ENCODE data around the gene DDX60. TPM values are rescaled to one million over a fixed set of nuclear protein-coding genes. Genes with fewer than 3 reads are reported as not detected.

Gene DDX60
- total and polyA plus RNA-seq, 3 donors from 2014 or later = 5.3 to 26.5 (median 22.2) TPM

DNA sequence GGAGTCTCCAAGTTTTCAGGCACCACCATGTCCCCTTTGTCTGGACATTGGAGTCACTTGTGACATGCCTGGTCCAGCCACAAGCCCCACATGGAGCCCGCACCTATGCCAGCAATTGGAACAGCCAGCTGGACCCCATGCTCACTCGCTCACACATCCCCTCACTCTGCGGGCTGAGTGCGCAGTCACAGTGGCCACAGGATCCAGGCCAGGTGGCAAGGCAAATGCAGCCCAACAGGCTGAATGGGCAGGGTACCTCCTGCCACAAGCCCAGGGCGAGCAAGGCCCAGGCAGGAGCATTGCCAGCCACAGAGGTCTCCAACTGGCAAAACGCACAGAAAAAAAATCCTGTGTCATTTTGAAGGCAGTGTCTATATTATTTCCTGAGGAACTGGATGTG lies 144.2 kb downstream of the DDX60 start:
- H3K9me3 ChIP-seq = no peaks in the 10 kb centered on the region
- no peak for DNase-seq
- intact Hi-C loops (cut with DNase I; ENCODE audit: low total_unique reads) = no loop called here
- no peak for TF ChIP-seq POLR2A (IDR thresholded peaks at IDR 0.05)
- TF ChIP-seq, protein P1, sequence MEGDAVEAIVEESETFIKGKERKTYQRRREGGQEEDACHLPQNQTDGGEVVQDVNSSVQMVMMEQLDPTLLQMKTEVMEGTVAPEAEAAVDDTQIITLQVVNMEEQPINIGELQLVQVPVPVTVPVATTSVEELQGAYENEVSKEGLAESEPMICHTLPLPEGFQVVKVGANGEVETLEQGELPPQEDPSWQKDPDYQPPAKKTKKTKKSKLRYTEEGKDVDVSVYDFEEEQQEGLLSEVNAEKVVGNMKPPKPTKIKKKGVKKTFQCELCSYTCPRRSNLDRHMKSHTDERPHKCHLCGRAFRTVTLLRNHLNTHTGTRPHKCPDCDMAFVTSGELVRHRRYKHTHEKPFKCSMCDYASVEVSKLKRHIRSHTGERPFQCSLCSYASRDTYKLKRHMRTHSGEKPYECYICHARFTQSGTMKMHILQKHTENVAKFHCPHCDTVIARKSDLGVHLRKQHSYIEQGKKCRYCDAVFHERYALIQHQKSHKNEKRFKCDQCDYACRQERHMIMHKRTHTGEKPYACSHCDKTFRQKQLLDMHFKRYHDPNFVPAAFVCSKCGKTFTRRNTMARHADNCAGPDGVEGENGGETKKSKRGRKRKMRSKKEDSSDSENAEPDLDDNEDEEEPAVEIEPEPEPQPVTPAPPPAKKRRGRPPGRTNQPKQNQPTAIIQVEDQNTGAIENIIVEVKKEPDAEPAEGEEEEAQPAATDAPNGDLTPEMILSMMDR (IDR thresholded peaks at IDR 0.05) = no peak
- WGBS, 2 donors = 95 to 98% methylated on average over 5 to 6 of the region's 6 CpGs
- no peaks in the 10 kb centered on the region for H3K36me3 ChIP-seq (ENCODE audit: low read depth, missing control alignments)
- no peaks in the 10 kb centered on the region for H3K27me3 ChIP-seq
- no peak overlapping the region for H3K4me3 ChIP-seq
- H3K27ac ChIP-seq = no peak overlapping the region
- no peaks in the 10 kb centered on the region for H3K4me1 ChIP-seq

DNA sequence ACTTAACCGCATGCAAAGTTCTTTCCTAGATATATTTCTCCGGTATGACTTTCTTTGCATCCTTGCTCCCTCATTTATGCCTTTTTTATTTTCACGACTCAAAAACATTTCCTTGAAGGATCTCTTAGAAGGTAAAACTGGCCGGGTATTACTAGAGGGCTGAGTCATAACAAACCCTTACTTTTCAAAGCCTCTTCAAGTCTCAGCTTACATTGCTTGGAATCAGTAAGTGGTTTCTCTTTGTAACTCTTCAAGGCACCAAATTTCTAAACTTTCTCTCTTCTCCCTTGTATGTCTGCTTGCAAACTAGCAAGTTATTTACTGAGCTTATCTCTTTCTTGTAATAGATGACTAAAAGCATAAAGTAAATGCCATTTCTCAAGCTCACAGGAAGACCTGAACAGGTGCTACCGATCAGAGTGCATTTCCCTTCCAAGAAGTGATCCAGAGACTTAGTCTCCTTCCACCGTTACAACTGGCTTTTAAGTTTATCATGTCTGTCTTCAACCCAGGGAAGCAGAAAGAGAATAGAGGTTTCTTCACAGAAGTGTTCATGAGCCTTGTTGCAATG lies 150.8 kb downstream of the DDX60 start:
- TF ChIP-seq, protein P1 (IDR thresholded peaks at IDR 0.05) = no peak
- TF ChIP-seq POLR2A (IDR thresholded peaks at IDR 0.05) = no peak
- H3K36me3 ChIP-seq (ENCODE audit: low read depth, missing control alignments) = no peaks in the 10 kb centered on the region
- no peak overlapping the region for H3K4me3 ChIP-seq
- WGBS, 2 donors = 80 to 86% methylated on average over 6 of the region's 6 CpGs
- no peaks in the 10 kb centered on the region for H3K9me3 ChIP-seq
- intact Hi-C loops (cut with DNase I; ENCODE audit: low total_unique reads) = no loop called here
- no peak overlapping the region for H3K27ac ChIP-seq
- no peaks in the 10 kb centered on the region for H3K27me3 ChIP-seq
- H3K4me1 ChIP-seq = peaks cover under 1% of the 10 kb centered on the region
- no peak for DNase-seq

Other genes starting within 250 kb of the DDX60 start
- gene ANXA10, start 226.2 kb downstream of the DDX60 start, total RNA-seq = under 1 TPM; 0.25 to 0.71 TPM
- 2.7 TPM for gene ANXA10, start 226.2 kb downstream of the DDX60 start, polyA plus RNA-seq (ENCODE audit: insufficient read depth, low read depth, low replicate concordance)
- 10 to 100 TPM; 16.8 to 26.5 TPM for gene DDX60L, start 161.7 kb upstream of the DDX60 start, total RNA-seq
- 7.7 TPM for gene DDX60L, start 161.7 kb upstream of the DDX60 start, polyA plus RNA-seq (ENCODE audit: insufficient read depth, low read depth, low replicate concordance)
- 100 to 1,000 TPM; 138 to 146 TPM for gene PALLD, start 178.3 kb upstream of the DDX60 start, total RNA-seq
- 156 TPM for gene PALLD, start 178.3 kb upstream of the DDX60 start, polyA plus RNA-seq (ENCODE audit: insufficient read depth, low read depth, low replicate concordance)